GM10847 (cell line): Measurements from ENCODE around the gene AQP9.

Experiments
- POLR2A ChIP-seq: IDR thresholded peaks from 2 replicates; pipeline ENCODE4 v1.6.1; 2011; ENCODE audit not compliant: insufficient read length; ENCODE audit errors: extremely low read depth

Gene AQP9

DNA sequence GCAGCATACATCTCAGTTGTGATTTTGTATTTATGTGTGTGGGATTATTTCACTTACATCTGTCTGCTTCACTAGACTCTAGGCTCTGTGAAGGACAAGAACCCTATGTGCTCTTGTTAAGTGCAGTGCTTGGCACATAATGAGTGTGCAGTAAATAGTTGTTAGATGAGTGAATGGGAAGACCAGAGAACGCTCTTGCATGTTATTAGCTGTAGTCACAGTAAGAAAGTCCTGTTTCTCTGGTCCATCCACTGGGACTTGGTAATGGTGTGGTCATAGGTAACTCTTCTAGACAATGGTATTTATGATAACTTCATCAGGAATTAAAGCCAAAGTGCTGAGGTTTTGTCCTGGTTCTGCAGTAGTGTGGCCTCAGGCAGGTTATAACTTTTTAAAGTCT lies 1.4 kb upstream of the AQP9 start:
- no peak for TF ChIP-seq POLR2A

DNA sequence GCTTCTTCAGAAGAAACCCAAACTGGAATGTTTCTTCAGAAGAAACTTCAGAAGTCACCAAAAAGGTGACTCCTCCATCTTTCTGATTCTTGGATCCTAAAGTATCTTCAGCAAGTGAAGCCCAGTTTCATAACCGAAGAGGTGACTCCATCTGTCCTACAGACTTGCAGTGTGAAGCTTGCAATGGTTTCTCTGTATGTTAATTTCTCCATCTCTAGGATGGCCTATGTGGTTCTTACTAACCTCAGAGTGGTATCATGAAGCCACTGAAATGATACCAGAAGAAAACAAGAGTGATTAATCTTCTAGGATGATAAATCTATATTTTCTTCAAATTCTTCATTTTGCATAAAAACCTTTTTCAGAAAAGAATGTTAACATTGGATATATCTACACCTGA lies 495 bp upstream of the AQP9 start:
- no peak for TF ChIP-seq POLR2A

- TF ChIP-seq POLR2A: no peak
Observed at GRCh38 chr15:58139276-58139988, 1.3 kb downstream of the AQP9 start.

- TF ChIP-seq POLR2A: no peak
Observed at GRCh38 chr15:58139989-58140522, 1.9 kb downstream of the AQP9 start.

- no peak for TF ChIP-seq POLR2A
Observed at GRCh38 chr15:58141894-58142293, 3.7 kb downstream of the AQP9 start.

DNA sequence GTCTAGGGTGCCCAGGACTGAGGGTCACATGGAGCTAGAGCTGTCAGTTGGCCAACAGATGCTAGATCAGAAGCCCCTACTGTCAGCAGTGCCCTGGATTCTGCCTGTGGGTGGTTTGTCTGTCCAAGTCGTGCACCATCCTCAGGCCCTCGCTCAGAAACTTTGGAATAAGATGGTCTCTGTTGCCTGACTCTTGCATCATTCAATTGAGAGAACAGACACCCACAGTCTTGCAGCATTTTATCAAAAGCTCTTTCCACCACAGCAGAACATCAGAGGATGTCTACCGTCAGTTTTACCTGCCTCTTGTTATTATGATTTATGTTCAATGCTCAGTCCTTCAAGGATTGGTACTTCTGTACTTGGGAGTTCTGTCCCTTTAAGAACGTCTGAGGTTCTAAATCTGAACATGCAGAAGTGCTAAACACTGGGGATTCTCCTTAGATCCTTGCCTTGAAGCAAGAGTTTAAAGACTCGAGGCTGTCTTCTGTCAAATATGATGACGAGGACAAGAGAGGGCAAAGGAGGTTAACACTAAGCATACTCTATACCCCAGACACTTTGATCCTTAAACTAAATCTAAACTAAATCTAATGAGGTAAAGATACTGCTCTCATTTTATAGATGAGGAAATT lies 4.8 kb downstream of the AQP9 start:
- no peak for TF ChIP-seq POLR2A

GRCh38 chr15:58145606-58146005 lies 7.4 kb downstream of the AQP9 start:
- no peak for TF ChIP-seq POLR2A

DNA sequence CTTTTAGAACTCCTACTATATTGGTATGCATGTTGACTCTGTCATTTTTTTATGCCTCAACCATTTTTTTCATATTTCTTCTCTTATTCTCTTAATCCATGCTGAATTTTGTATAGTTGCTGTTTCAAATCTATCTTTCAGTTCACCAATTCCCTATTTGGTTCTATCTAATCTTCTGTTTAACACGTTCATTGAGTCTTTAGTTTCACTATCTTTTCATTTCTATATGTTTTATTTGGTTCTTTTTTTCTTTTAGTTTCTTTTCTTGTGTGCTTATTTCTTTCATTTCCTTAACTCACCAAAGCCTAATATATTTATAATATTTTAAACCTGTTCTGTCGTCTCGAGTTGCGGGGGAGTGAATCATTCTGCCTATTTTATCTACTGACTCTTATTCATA lies 8.0 kb downstream of the AQP9 start:
- no peak for TF ChIP-seq POLR2A

DNA sequence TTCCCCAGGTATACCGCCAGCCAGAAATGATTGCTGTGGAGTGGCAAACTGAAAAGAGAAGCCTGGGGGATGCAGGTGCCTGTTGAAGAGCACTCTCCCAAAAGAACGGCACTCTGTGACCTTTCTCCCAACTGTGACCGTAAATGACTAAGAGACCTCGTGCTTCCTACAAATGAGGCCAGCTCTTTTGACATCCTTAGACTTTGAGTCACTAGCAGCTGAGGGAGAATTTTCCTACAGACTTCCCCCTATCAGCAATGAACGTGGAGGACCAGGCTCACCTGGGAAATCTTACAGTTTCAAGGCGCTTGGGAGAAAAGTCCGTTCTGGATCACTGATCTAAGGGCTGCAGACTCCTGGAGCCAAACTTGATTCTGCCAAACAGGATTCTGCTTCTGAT lies 8.6 kb downstream of the AQP9 start:
- no peak for TF ChIP-seq POLR2A

GRCh38 chr15:58147171-58147611 lies 9.0 kb downstream of the AQP9 start:
- no peak for TF ChIP-seq POLR2A

GRCh38 chr15:58148120-58148519 lies 9.9 kb downstream of the AQP9 start:
- no peak for TF ChIP-seq POLR2A

DNA sequence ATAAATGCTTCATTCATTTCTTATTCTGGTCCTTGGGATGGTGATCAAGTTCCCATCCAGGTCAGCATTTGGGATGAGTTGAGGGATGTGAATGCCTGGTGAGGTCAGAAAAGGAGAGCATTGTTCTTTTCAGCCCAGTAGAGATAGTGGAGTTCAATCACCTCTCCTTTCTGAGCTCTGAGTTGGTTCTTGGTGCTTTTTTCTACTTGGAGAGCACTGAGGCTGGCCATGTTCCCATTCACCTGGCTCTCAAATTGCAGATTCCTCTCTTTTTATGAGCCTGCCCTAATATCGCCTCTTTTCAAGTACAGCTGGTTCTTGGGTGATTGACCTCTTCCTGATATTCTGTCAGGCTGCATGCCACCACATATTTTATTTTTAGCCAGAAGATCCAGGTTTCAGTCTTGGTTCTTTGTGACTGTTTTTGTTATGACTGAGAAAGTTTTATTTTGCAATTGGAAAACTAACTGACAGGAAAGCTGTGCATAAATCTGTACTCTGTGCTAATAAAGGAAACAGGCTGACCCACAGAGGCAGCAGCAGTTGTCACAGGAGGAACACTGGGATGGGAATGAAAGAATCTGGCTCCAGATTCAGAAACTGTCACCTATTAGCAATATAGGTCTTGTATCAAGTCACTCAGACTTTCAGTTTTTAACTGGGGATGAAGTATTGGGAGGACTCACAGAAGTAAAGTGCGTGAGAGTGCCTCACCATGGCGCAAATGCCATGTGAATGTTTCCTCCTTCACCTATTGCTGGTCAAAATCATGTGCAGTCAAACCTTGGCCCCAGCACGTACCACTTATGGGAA lies 10.7 kb downstream of the AQP9 start:
- no peak for TF ChIP-seq POLR2A

GRCh38 chr15:58154769-58155168 lies 16.6 kb downstream of the AQP9 start:
- TF ChIP-seq POLR2A: no peak

DNA sequence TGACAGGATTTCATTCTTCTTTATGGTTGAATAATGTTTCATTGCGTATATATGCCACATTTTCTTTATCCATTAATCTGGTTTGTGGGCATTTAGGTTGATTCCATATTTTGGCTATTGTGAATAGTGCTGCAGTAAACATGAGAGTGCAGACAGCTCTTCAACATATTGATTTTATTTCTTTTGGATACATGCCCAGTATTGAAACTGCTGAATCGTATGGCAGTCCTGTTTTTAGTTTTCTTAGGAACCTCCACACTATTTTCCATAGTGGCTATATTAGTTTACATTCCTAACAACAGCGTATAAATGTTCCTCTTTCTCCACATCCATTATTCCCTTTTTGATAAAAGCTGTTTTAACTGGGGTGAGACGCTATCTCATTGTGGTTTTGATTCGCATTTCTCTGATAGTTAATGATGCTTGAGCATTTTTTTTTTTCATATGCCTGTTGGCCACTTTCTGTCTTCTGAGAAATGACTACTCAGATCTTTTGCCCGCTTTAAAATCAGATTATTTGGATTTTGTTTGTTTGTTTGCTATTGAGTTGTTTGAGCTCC lies 21.7 kb downstream of the AQP9 start:
- TF ChIP-seq POLR2A: no peak

DNA sequence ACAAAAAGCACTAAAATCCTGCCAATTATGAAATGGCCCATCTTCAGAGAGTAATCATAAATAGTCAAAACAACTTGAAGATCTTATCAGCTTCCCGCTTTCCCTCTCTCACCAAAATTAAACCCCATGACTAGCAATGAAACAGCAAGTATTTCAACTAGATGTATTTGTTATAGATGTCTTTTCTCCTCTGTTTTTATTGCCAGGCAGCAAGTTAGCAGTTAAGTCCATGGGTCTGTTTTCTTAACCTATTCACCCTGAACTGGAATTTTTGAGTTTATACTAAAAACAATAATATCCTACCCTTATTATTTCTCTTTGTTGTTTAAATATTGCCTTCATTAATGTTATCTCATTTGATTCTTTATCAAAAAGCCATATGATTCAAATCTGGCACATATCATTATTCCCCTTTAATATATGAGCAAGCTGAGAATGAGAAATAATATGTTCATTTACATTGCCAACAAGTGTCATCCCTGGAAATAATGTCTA lies 23.3 kb downstream of the AQP9 start:
- TF ChIP-seq POLR2A: no peak
